Upper lobe of left lung (tissue), 6 donors: ENCODE measurements around the gene FER. TPM values are rescaled to one million over a fixed set of nuclear protein-coding genes. Genes with fewer than 3 reads are reported as not detected.

Experiments
- ATAC-seq, 2 donors: fragments of 200-7000 bp; cut with Tn5 transposase; one replicate each; pipeline ENCODE4 v1.9.1; 2022; ENCODE audit warnings: mild to moderate bottlenecking in 2 of 2, moderate library complexity in 2 of 2; ENCODE audit not compliant: low FRiP score in 2 of 2
- DNase-seq, 2 donors: peaks; one replicate each; pipeline ENCODE4 v3.0.0-alpha.2; 2019 to 2020
- H3K27ac ChIP-seq, 4 donors: fragments of 200-600 bp; sonication (generic); one replicate each; pipeline ENCODE4 v1.5.1; 2016 to 2019
- H3K27me3 ChIP-seq, 4 donors: fragments of 200-600 bp; sonication (generic); one replicate each; pipeline ENCODE4 v1.5.1; 2017 to 2019
- H3K36me3 ChIP-seq, 4 donors: fragments of 200-600 bp; sonication (generic); one replicate each; pipeline ENCODE4 v1.5.1; 2016 to 2019
- H3K4me1 ChIP-seq, 4 donors: fragments of 200-600 bp; sonication (generic); one replicate each; pipeline ENCODE4 v1.5.1; 2018 to 2019
- H3K4me3 ChIP-seq, 4 donors: fragments of 200-600 bp; sonication (generic); one replicate each; pipeline ENCODE4 v1.5.1; 2017 to 2019; ENCODE audit warnings: mild to moderate bottlenecking in 2 of 4, moderate library complexity in 1 of 4
- H3K9me3 ChIP-seq, 4 donors: fragments of 200-600 bp; sonication (generic); one replicate each; pipeline ENCODE4 v1.5.1; 2018 to 2019
- EP300 ChIP-seq, 4 donors: sonication (generic); formaldehyde crosslinking; IDR thresholded peaks; one replicate each; pipeline ENCODE4 v1.5.1; 2017; ENCODE audit warnings: antibody characterized with exemption in 4 of 4, control low read depth in 2 of 4
- POLR2A ChIP-seq, 4 donors: fragments of 450-650 bp; IDR thresholded peaks; one replicate each; pipeline ENCODE4 v1.5.1; 2016 to 2017; ENCODE audit warnings: antibody characterized with exemption in 4 of 4, mild to moderate bottlenecking in 2 of 4
- POLR2AphosphoS5 ChIP-seq, 2 donors: sonication (generic); formaldehyde crosslinking; IDR thresholded peaks; one replicate each; pipeline ENCODE4 v1.5.1; 2017; ENCODE audit warnings: antibody characterized with exemption in 2 of 2
- WGBS, 2 donors: methylation state at CpG; one replicate each; pipeline ENCODE4 v1.1.5; 2017 to 2018; 5-methylcytosine and 5-hydroxymethylcytosine counted together
- total RNA-seq, 6 donors: library from RNA; depleted of rRNA in 4 of 6; stranded (reverse); fragments of >200 nt in 4 of 6; gene quantifications; one replicate each; pipeline versions ENCODE4 v1.1.0 to v1.2.1, GENCODE V29; 2016 to 2021
- TF ChIP-seq, protein P1 (sequence below), 6 experiments: fragments of 450-650 bp in 4 of 6; fragments of 200-600 bp in 2 of 6; sonication (generic) in 2 of 6; IDR thresholded peaks; one replicate each; pipeline ENCODE4 v1.5.1; 2016 to 2019; ENCODE audit warnings: antibody characterized with exemption in 6 of 6
- donor health status: DM: no; HTN: no; CAD: no; lungs with moderate emphysema.
- donor health status: DM: no; HTN: yes; CAD: no; lungs with severe emphysema.

The FER gene
- total RNA-seq, 6 donors from 2014 or later: 17.6 to 55.5 (median 27.9) TPM

- DNase-seq: no peak
- Histone ChIP-seq H3K9me3 (no peaks in the 10 kb centered on the region), H3K27ac (no peak overlapping the region)
Observed at GRCh38 chr5:108753331-108753730, 5.6 kb downstream of the FER start.

DNA sequence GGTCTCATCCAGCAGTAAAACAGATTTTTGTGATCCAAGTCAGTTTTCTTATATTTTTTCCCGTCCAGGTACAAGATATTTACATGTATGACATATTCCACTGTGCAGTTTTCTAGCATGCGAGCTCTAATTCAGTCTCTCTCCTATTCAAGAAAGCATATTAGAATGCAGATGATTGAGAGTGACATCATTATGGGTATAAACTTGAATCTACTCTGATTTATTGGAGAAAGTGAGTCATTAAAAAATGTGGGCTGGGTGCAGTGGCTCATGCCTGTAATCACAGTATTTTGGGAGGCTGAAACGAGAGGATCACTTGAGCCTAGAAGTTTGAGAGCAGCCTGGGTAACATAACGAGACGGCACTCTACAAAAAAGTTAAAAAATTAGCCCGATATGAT, 6.2 kb downstream of the FER start:
- H3K4me3 ChIP-seq: no peak overlapping the region
- H3K27me3 ChIP-seq: no peaks in the 10 kb centered on the region
- H3K4me1 ChIP-seq: peaks cover 3 to 17% (median 6%) of the 10 kb centered on the region in 4 donors
- peak in 1 of 2 donors; percentile 39 for ATAC-seq
- no peak for DNase-seq
- no peaks in the 10 kb centered on the region for H3K36me3 ChIP-seq
- WGBS, 2 donors: 79 to 88% methylated on average over 6 of the region's 6 CpGs
- no peaks in the 10 kb centered on the region for H3K9me3 ChIP-seq
- H3K27ac ChIP-seq: no peak overlapping the region
- TF ChIP-seq EP300 (IDR thresholded peaks at IDR 0.05) (no peak), POLR2AphosphoS5 (IDR thresholded peaks at IDR 0.05) (no peak), POLR2A (IDR thresholded peaks at IDR 0.05) (no peak)
- TF ChIP-seq, protein P1, sequence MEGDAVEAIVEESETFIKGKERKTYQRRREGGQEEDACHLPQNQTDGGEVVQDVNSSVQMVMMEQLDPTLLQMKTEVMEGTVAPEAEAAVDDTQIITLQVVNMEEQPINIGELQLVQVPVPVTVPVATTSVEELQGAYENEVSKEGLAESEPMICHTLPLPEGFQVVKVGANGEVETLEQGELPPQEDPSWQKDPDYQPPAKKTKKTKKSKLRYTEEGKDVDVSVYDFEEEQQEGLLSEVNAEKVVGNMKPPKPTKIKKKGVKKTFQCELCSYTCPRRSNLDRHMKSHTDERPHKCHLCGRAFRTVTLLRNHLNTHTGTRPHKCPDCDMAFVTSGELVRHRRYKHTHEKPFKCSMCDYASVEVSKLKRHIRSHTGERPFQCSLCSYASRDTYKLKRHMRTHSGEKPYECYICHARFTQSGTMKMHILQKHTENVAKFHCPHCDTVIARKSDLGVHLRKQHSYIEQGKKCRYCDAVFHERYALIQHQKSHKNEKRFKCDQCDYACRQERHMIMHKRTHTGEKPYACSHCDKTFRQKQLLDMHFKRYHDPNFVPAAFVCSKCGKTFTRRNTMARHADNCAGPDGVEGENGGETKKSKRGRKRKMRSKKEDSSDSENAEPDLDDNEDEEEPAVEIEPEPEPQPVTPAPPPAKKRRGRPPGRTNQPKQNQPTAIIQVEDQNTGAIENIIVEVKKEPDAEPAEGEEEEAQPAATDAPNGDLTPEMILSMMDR (IDR thresholded peaks at IDR 0.05): no peak

More at GRCh38 chr5:108753331-108753730, 5.6 kb downstream of the FER start:
- H3K4me1 ChIP-seq: peaks cover 3 to 17% (median 6%) of the 10 kb centered on the region in 4 donors
- no peaks in the 10 kb centered on the region for H3K36me3 ChIP-seq
- no peaks in the 10 kb centered on the region for H3K27me3 ChIP-seq
- ATAC-seq: no peak
- TF ChIP-seq EP300 (IDR thresholded peaks at IDR 0.05) (no peak), POLR2AphosphoS5 (IDR thresholded peaks at IDR 0.05) (no peak), POLR2A (IDR thresholded peaks at IDR 0.05) (no peak)
- TF ChIP-seq, protein P1 (IDR thresholded peaks at IDR 0.05): no peak
- no peak overlapping the region for H3K4me3 ChIP-seq
- 78 to 85% methylated on average over 3 of the region's 3 CpGs for WGBS, 2 donors

DNA sequence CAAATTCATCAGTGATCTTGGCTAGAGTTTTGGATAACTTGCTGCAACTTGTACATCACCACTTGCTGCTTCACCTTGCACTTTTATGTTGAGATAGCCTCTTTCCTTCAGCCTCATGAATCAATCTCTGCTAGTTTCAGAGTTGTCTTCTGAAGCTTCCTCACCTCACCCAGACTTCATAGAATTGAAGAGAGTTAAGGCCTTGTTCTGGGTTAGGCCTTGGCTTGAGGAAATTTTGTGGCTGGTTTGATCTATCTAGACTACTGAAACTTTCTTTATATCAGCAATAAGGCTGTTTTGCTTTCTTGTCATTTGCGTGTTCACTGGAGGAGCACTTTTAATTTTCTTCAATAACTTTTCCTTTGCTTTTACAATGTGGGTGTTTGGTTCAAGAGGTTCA, 12.8 kb downstream of the FER start:
- Histone ChIP-seq H3K9me3 (no peaks in the 10 kb centered on the region), H3K27me3 (no peaks in the 10 kb centered on the region), H3K4me1 (no peaks in the 10 kb centered on the region), H3K4me3 (no peak overlapping the region), H3K27ac (no peak overlapping the region), H3K36me3 (no peaks in the 10 kb centered on the region)
- ATAC-seq (no peak), DNase-seq (no peak)
- TF ChIP-seq, protein P1 (IDR thresholded peaks at IDR 0.05): no peak
- TF ChIP-seq POLR2AphosphoS5 (IDR thresholded peaks at IDR 0.05): no peak
- TF ChIP-seq EP300 (IDR thresholded peaks at IDR 0.05): no peak
- no peak for TF ChIP-seq POLR2A (IDR thresholded peaks at IDR 0.05)
- 88 to 94% methylated on average over 1 of the region's 1 CpG for WGBS, 2 donors

DNA sequence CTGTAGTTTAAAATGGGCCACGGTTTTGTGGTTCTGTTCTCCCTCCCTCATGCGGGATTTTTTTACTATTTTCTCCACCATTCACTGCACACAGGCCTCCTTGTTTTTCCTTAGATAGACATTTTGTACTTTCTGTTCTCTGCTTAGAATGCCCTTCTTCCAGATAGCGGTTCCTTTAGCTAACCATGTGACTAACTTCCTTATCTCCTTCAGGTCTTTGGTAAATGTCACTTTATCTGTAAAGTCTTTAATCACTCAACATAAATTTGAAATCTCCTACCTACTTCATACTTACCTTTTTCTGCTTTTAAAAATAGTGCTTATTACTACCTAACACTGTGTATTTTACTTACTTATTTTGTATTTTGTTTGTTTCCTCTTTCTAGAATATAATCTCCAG, 15.0 kb downstream of the FER start:
- Histone ChIP-seq H3K27me3 (no peaks in the 10 kb centered on the region), H3K4me3 (no peak overlapping the region), H3K27ac (no peak overlapping the region), H3K36me3 (no peaks in the 10 kb centered on the region), H3K9me3 (no peaks in the 10 kb centered on the region), H3K4me1 (peaks cover 0 to 3% (median 0%) of the 10 kb centered on the region in 4 donors)
- 55 to 59% methylated on average over 3 of the region's 3 CpGs for WGBS, 2 donors
- TF ChIP-seq POLR2AphosphoS5 (IDR thresholded peaks at IDR 0.05) (no peak), EP300 (IDR thresholded peaks at IDR 0.05) (no peak), POLR2A (IDR thresholded peaks at IDR 0.05) (no peak)
- TF ChIP-seq, protein P1 (IDR thresholded peaks at IDR 0.05): no peak
- DNase-seq (no peak), ATAC-seq (no peak)

GRCh38 chr5:108763222-108763916, 15.7 kb downstream of the FER start:
- Histone ChIP-seq H3K36me3 (no peaks in the 10 kb centered on the region), H3K4me3 (no peak overlapping the region), H3K27me3 (no peaks in the 10 kb centered on the region), H3K4me1 (peaks cover 0 to 3% (median 0%) of the 10 kb centered on the region in 4 donors), H3K9me3 (no peaks in the 10 kb centered on the region), H3K27ac (no peak overlapping the region)
- DNase-seq: no peak
- ATAC-seq: no peak
- TF ChIP-seq POLR2A (IDR thresholded peaks at IDR 0.05) (no peak), POLR2AphosphoS5 (IDR thresholded peaks at IDR 0.05) (no peak), EP300 (IDR thresholded peaks at IDR 0.05) (no peak)
- TF ChIP-seq, protein P1 (IDR thresholded peaks at IDR 0.05): no peak
- 90 to 97% methylated on average over 3 of the region's 3 CpGs for WGBS, 2 donors
